WTC11 (cell line): ENCODE measurements around the gene SPATA25. TPM values are rescaled to one million over a fixed set of nuclear protein-coding genes. Genes with fewer than 3 reads are reported as not detected.

Experiments used
- ATAC-seq: fragments of 200-7000 bp; cut with Tn5 transposase; 2 replicates; pipeline ENCODE4 v1.10.0; 2021; ENCODE audit warnings: mild to moderate bottlenecking, moderate library complexity
- CTCF ChIA-PET: fragments of 300-600 bp; sonication (Branson Sonifier 250); formaldehyde crosslinking; loops from one replicate; lab custom pipeline; 2021; ENCODE audit warnings: antibody characterized with exemption; lab: Charles Lee
- POLR2A ChIA-PET: fragments of 350-600 bp; sonication (Branson Sonifier 250); formaldehyde crosslinking; loops from one replicate; lab custom pipeline; 2021; ENCODE audit warnings: antibody characterized with exemption; lab: Charles Lee
- DNase-seq: peaks from one replicate; pipeline ENCODE4 v3.0.0; 2021; ENCODE audit warnings: low spot score
- H3K27ac Mint-ChIP-seq: 2 replicates; pipeline ENCODE4 v1.8.0; 2021; ENCODE audit warnings: mixed read lengths
- H3K27me3 Mint-ChIP-seq: 2 replicates; pipeline ENCODE4 v1.8.0; 2021; ENCODE audit warnings: low read depth, mild to moderate bottlenecking, moderate library complexity, mixed read lengths
- H3K36me3 Mint-ChIP-seq: 2 replicates; pipeline ENCODE4 v1.8.0; 2021; ENCODE audit warnings: mixed read lengths
- H3K4me1 Mint-ChIP-seq: 2 replicates; pipeline ENCODE4 v1.8.0; 2022; ENCODE audit warnings: mixed read lengths
- H3K4me3 Mint-ChIP-seq: 2 replicates; pipeline ENCODE4 v1.8.0; 2021; ENCODE audit warnings: mild to moderate bottlenecking, moderate library complexity, mixed read lengths
- H3K9me3 Mint-ChIP-seq: 2 replicates; pipeline ENCODE4 v1.8.0; 2021; ENCODE audit warnings: mixed read lengths
- ATF2 ChIP-seq: sonication (generic); formaldehyde crosslinking; IDR thresholded peaks from 2 replicates; pipeline ENCODE4 v1.8.1; 2022; ENCODE audit warnings: low read depth, missing genetic modification reagents, borderline replicate concordance
- ATF3 ChIP-seq: sonication (generic); formaldehyde crosslinking; conservative IDR thresholded peaks from 2 replicates; pipeline ENCODE4 v1.8.1; 2022; ENCODE audit warnings: mild to moderate bottlenecking, missing genetic modification reagents
- CTCF ChIP-seq: fragments of 200-600 bp; IDR thresholded peaks from 2 replicates; pipeline ENCODE4 v1.8.0; 2022; ENCODE audit warnings: antibody characterized with exemption
- E2F1 ChIP-seq: sonication (generic); formaldehyde crosslinking; IDR thresholded peaks from 2 replicates; pipeline ENCODE4 v1.8.0; 2022; ENCODE audit warnings: mild to moderate bottlenecking, missing genetic modification reagents
- E2F5 ChIP-seq: sonication (generic); formaldehyde crosslinking; IDR thresholded peaks from 2 replicates; pipeline ENCODE4 v1.8.1; 2022; ENCODE audit warnings: mild to moderate bottlenecking, moderate library complexity, missing genetic modification reagents
- FOXP4 ChIP-seq: sonication (generic); formaldehyde crosslinking; IDR thresholded peaks from 2 replicates; pipeline ENCODE4 v1.8.0; 2022; ENCODE audit warnings: mild to moderate bottlenecking, missing genetic modification reagents
- GRHL2 ChIP-seq: fragments of 250-450 bp; sonication (Bioruptor Pico); IDR thresholded peaks from 2 replicates; pipeline ENCODE4 v1.8.0; 2022; ENCODE audit warnings: mild to moderate bottlenecking, moderate library complexity; ENCODE audit not compliant: insufficient replicate concordance, severe bottlenecking
- HMGA2 ChIP-seq: fragments of 250-450 bp; sonication (Bioruptor Pico); IDR thresholded peaks from 2 replicates; pipeline ENCODE4 v1.4.0; 2021; ENCODE audit warnings: mild to moderate bottlenecking, moderate library complexity
- HMGXB4 ChIP-seq: sonication (generic); formaldehyde crosslinking; IDR thresholded peaks from 2 replicates; pipeline ENCODE4 v1.8.1; 2023; ENCODE audit warnings: mild to moderate bottlenecking, moderate library complexity, missing genetic modification reagents
- IRF1 ChIP-seq: sonication (generic); formaldehyde crosslinking; IDR thresholded peaks from 2 replicates; pipeline ENCODE4 v1.8.0; 2023; ENCODE audit warnings: missing genetic modification reagents
- MYBL2 ChIP-seq: sonication (generic); formaldehyde crosslinking; IDR thresholded peaks from 2 replicates; pipeline ENCODE4 v1.8.1; 2023; ENCODE audit warnings: mild to moderate bottlenecking, moderate library complexity, missing genetic modification reagents
- NR3C1 ChIP-seq: sonication (generic); formaldehyde crosslinking; conservative IDR thresholded peaks from 2 replicates; pipeline ENCODE4 v1.8.1; 2023; ENCODE audit warnings: low read depth, mild to moderate bottlenecking, missing genetic modification reagents
- RORB ChIP-seq: fragments of 250-450 bp; sonication (Bioruptor Pico); IDR thresholded peaks from 2 replicates; pipeline ENCODE4 v1.9.0; 2021; ENCODE audit warnings: mild to moderate bottlenecking
- TCF7 ChIP-seq: sonication (generic); formaldehyde crosslinking; IDR thresholded peaks from 2 replicates; pipeline ENCODE4 v1.8.0; 2022; ENCODE audit warnings: mild to moderate bottlenecking, low read depth, missing genetic modification reagents, moderate library complexity
- ZNF263 ChIP-seq: sonication (generic); formaldehyde crosslinking; IDR thresholded peaks from 2 replicates; pipeline ENCODE4 v1.8.1; 2022; ENCODE audit warnings: low read depth, mild to moderate bottlenecking, moderate library complexity, missing genetic modification reagents
- ZNF281 ChIP-seq: sonication (generic); formaldehyde crosslinking; IDR thresholded peaks from 2 replicates; pipeline ENCODE4 v1.8.0; 2023; ENCODE audit warnings: mild to moderate bottlenecking, missing genetic modification reagents
- ZNF317 ChIP-seq: sonication (generic); formaldehyde crosslinking; IDR thresholded peaks from 2 replicates; pipeline ENCODE4 v1.8.1; 2023; ENCODE audit warnings: low read depth, mild to moderate bottlenecking, moderate library complexity, missing genetic modification reagents, borderline replicate concordance
- ZNF416 ChIP-seq: fragments of 250-450 bp; sonication (Bioruptor Pico); IDR thresholded peaks from 2 replicates; pipeline ENCODE4 v1.9.0; 2021; ENCODE audit warnings: mild to moderate bottlenecking, inconsistent platforms
- ZNF423 ChIP-seq: fragments of 250-450 bp; sonication (Bioruptor Pico); IDR thresholded peaks from 2 replicates; pipeline ENCODE4 v2.1.2; 2022; ENCODE audit warnings: mild to moderate bottlenecking, moderate library complexity
- ZSCAN18 ChIP-seq: fragments of 250-450 bp; sonication (Bioruptor Pico); IDR thresholded peaks from 2 replicates; pipeline ENCODE4 v2.1.2; 2022; ENCODE audit warnings: mild to moderate bottlenecking, moderate library complexity
- total RNA-seq: library from RNA; stranded (reverse); gene quantifications from 3 replicates; pipeline ENCODE4 v1.2.3, GENCODE V29; 2021

Gene SPATA25
- total RNA-seq, 1 experiment from 2014 or later = 3.7 TPM

- TF ChIP-seq FOXP4 = no peak
Measured at GRCh38 chr20:45867136-45867818, 20.1 kb downstream of the SPATA25 start (continued).

GRCh38 chr20:45866454-45866853, 21.0 kb downstream of the SPATA25 start:
- Mint-ChIP-seq H3K36me3 (no peaks in the 10 kb centered on the region), H3K4me3 (no peak overlapping the region), H3K4me1 (no peaks in the 10 kb centered on the region), H3K9me3 (no peaks in the 10 kb centered on the region), H3K27ac (no peak overlapping the region), H3K27me3 (no peaks in the 10 kb centered on the region)
- DNase-seq = no peak
- ChIA-PET POLR2A (interaction anchor here (0.7 kb wide), 1 partner anchor 54 kb away, joined by 3 read pairs; no protein-coding TSS in a partner anchor), CTCF (no interaction called here)
- no peak for ATAC-seq
- TF ChIP-seq HMGA2 (CRISPR knock-in tag) (no peak), RORB (CRISPR knock-in tag) (no peak), ZSCAN18 (no peak), HMGXB4 (CRISPR knock-in tag) (no peak), ZNF263 (CRISPR knock-in tag) (no peak), GRHL2 (no peak), ZNF281 (no peak), ZNF416 (no peak), E2F1 (CRISPR knock-in tag) (no peak), CTCF (no peak), MYBL2 (CRISPR knock-in tag) (no peak), NR3C1 (CRISPR knock-in tag) (no peak), ATF2 (CRISPR knock-in tag) (no peak), ATF3 (CRISPR knock-in tag) (no peak), ZNF423 (CRISPR knock-in tag) (no peak), E2F5 (CRISPR knock-in tag) (no peak), ZNF317 (no peak), TCF7 (CRISPR knock-in tag) (no peak), IRF1 (CRISPR knock-in tag) (no peak)
